ENCODE results near the gene KLHDC1.
A peak's percentile ranks its signal among the peaks of the same experiment; 100 is the strongest.
"Not testable (repeated sequence)": the region's sequence is repeated elsewhere in the genome, so short reads cannot be mapped to it uniquely, and the experiment has no call there.

KLHDC1 gene

GRCh38 chr14:49721733-49722435 lies 29.0 kb downstream of the KLHDC1 start:
- not testable (repeated sequence) for DNase-seq (ENCODE audit: extremely low spot score, insufficient read length, low read depth); FAIRE-seq

GRCh38 chr14:49727171-49727570 lies 34.3 kb downstream of the KLHDC1 start:
- FAIRE-seq (no peak), DNase-seq (ENCODE audit: extremely low spot score, insufficient read length, low read depth) (no peak)

- DNase-seq (ENCODE audit: extremely low spot score, insufficient read length, low read depth): no peak
- FAIRE-seq: no peak
Observed at GRCh38 chr14:49732896-49733295, 40.0 kb downstream of the KLHDC1 start.

GRCh38 chr14:49733836-49734235 lies 40.9 kb downstream of the KLHDC1 start:
- DNase-seq (ENCODE audit: extremely low spot score, insufficient read length, low read depth): no peak
- FAIRE-seq: no peak

GRCh38 chr14:49735669-49736068 lies 42.7 kb downstream of the KLHDC1 start:
- DNase-seq (ENCODE audit: extremely low spot score, insufficient read length, low read depth); FAIRE-seq: not testable (repeated sequence)

- DNase-seq (ENCODE audit: extremely low spot score, insufficient read length, low read depth) (no peak), FAIRE-seq (no peak)
Observed at GRCh38 chr14:49745191-49745590, 52.3 kb downstream of the KLHDC1 start.

- not testable (repeated sequence) for FAIRE-seq; DNase-seq (ENCODE audit: extremely low spot score, insufficient read length, low read depth)
Observed at GRCh38 chr14:49746476-49746875, 53.6 kb downstream of the KLHDC1 start.

GRCh38 chr14:49754570-49755097 lies 61.7 kb downstream of the KLHDC1 start:
- FAIRE-seq: no peak
- no peak for DNase-seq (ENCODE audit: extremely low spot score, insufficient read length, low read depth)

- no peak for DNase-seq (ENCODE audit: extremely low spot score, insufficient read length, low read depth)
- FAIRE-seq: no peak
Observed at GRCh38 chr14:49755378-49755777, 62.5 kb downstream of the KLHDC1 start.

- peak; percentile 5 for FAIRE-seq
- DNase-seq (ENCODE audit: extremely low spot score, insufficient read length, low read depth): no peak
Observed at GRCh38 chr14:49761839-49762551, 69.1 kb downstream of the KLHDC1 start.

- FAIRE-seq (no peak), DNase-seq (ENCODE audit: extremely low spot score, insufficient read length, low read depth) (no peak)
Observed at GRCh38 chr14:49766839-49767238, 73.9 kb downstream of the KLHDC1 start.

GRCh38 chr14:49767270-49767570 lies 74.3 kb downstream of the KLHDC1 start:
- DNase-seq (ENCODE audit: extremely low spot score, insufficient read length, low read depth) (no peak), FAIRE-seq (no peak)

- peak; percentile 79 for DNase-seq (ENCODE audit: extremely low spot score, insufficient read length, low read depth)
- peak; percentile 84 for FAIRE-seq
Observed at GRCh38 chr14:49767571-49768300, 74.8 kb downstream of the KLHDC1 start, which contains the start of gene KLHDC2. Gene KLHDC2, plus strand, starts transcription at chr14:49768153. Its CDS starts 316 bp downstream, at chr14:49768469.

- FAIRE-seq (peak; percentile 26), DNase-seq (ENCODE audit: extremely low spot score, insufficient read length, low read depth) (no peak)
Observed at GRCh38 chr14:49768301-49769121, 75.6 kb downstream of the KLHDC1 start.

GRCh38 chr14:49769171-49769570 lies 76.3 kb downstream of the KLHDC1 start:
- no peak for DNase-seq (ENCODE audit: extremely low spot score, insufficient read length, low read depth)
- no peak for FAIRE-seq

GRCh38 chr14:49769581-49770211 lies 76.8 kb downstream of the KLHDC1 start:
- FAIRE-seq (no peak), DNase-seq (ENCODE audit: extremely low spot score, insufficient read length, low read depth) (no peak)

- no peak for DNase-seq (ENCODE audit: extremely low spot score, insufficient read length, low read depth)
- no peak for FAIRE-seq
Observed at GRCh38 chr14:49770212-49770817, 77.4 kb downstream of the KLHDC1 start.

- not testable (repeated sequence) for FAIRE-seq; DNase-seq (ENCODE audit: extremely low spot score, insufficient read length, low read depth)
Observed at GRCh38 chr14:49771691-49772090, 78.8 kb downstream of the KLHDC1 start.

- DNase-seq (ENCODE audit: extremely low spot score, insufficient read length, low read depth) (no peak), FAIRE-seq (no peak)
Observed at GRCh38 chr14:49774106-49774505, 81.2 kb downstream of the KLHDC1 start.

Measured in GM18507 (cell line).